GM18858 (cell line): ENCODE results near the gene SYT15.

ENCODE experiments used
- ATAC-seq: cut with Tn5 transposase; IDR thresholded peaks from one replicate; pipeline ENCODE4 v1.9.1; 2021; ENCODE audit not compliant: unreplicated experiment

The SYT15 gene

GRCh38 chr10:46544989-46545791 lies 33.7 kb upstream of the SYT15 start:
- no peak for ATAC-seq

- no peak for ATAC-seq
Measured at GRCh38 chr10:46545861-46546590, 32.9 kb upstream of the SYT15 start.

GRCh38 chr10:46546591-46547540 lies 32.1 kb upstream of the SYT15 start:
- no peak for ATAC-seq

GRCh38 chr10:46547541-46548497 lies 31.1 kb upstream of the SYT15 start:
- no peak for ATAC-seq

- ATAC-seq, result no peak
Measured at GRCh38 chr10:46548498-46549090, 30.3 kb upstream of the SYT15 start.

- ATAC-seq, result no peak
Measured at GRCh38 chr10:46549171-46550075, 29.5 kb upstream of the SYT15 start.

GRCh38 chr10:46550076-46550790 lies 28.7 kb upstream of the SYT15 start:
- no peak for ATAC-seq

- no peak for ATAC-seq
Measured at GRCh38 chr10:46550795-46551700, 27.9 kb upstream of the SYT15 start.

- no peak for ATAC-seq
Measured at GRCh38 chr10:46551701-46552525, 27.0 kb upstream of the SYT15 start.

GRCh38 chr10:46552526-46553237 lies 26.2 kb upstream of the SYT15 start:
- ATAC-seq, result no peak

- no peak for ATAC-seq
Measured at GRCh38 chr10:46553238-46554049, 25.5 kb upstream of the SYT15 start.

GRCh38 chr10:46554166-46554781 lies 24.7 kb upstream of the SYT15 start:
- ATAC-seq, result no peak

- no peak for ATAC-seq
Measured at GRCh38 chr10:46555366-46555712, 23.6 kb upstream of the SYT15 start.
